Measurements from ENCODE around the gene TENT5A.

DNA sequence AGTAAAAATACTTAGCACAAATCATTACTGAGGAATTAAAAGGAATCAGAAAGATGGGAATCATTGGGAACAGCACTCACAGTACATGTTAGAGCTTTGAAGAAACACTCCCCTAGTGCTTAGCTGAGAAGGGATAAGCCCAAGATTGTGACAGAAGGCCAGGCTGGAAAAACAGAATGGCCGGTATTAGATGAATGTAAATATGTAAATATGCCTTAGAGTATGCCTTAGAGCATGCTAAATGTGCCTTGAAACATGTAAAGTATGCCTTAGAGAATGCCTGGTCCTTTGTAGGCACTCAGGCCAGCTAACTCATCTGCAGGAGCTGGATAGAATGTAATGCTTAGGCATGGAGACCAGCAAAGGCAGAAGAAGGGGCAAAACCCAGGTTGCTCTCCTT is 10.6 kb upstream of the TENT5A start:
- TF ChIP-seq, protein P1, sequence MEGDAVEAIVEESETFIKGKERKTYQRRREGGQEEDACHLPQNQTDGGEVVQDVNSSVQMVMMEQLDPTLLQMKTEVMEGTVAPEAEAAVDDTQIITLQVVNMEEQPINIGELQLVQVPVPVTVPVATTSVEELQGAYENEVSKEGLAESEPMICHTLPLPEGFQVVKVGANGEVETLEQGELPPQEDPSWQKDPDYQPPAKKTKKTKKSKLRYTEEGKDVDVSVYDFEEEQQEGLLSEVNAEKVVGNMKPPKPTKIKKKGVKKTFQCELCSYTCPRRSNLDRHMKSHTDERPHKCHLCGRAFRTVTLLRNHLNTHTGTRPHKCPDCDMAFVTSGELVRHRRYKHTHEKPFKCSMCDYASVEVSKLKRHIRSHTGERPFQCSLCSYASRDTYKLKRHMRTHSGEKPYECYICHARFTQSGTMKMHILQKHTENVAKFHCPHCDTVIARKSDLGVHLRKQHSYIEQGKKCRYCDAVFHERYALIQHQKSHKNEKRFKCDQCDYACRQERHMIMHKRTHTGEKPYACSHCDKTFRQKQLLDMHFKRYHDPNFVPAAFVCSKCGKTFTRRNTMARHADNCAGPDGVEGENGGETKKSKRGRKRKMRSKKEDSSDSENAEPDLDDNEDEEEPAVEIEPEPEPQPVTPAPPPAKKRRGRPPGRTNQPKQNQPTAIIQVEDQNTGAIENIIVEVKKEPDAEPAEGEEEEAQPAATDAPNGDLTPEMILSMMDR (tag by site-specific recombination; IDR thresholded peaks at IDR 0.05) = no peak
- TF ChIP-seq TCF7L2 (IDR thresholded peaks at IDR 0.05; ENCODE audit: borderline replicate concordance, low read depth, low read length) = no peak
- no peak for TF ChIP-seq GLI4 (tag by site-specific recombination; IDR thresholded peaks at IDR 0.05)
- no peak for TF ChIP-seq ZNF140 (tag by site-specific recombination; IDR thresholded peaks at IDR 0.05)
- TF ChIP-seq ZNF350 (tag by site-specific recombination; IDR thresholded peaks at IDR 0.05) = no peak
- TF ChIP-seq ZEB2 (tag by site-specific recombination; IDR thresholded peaks at IDR 0.05) = no peak
- TF ChIP-seq, protein P2, sequence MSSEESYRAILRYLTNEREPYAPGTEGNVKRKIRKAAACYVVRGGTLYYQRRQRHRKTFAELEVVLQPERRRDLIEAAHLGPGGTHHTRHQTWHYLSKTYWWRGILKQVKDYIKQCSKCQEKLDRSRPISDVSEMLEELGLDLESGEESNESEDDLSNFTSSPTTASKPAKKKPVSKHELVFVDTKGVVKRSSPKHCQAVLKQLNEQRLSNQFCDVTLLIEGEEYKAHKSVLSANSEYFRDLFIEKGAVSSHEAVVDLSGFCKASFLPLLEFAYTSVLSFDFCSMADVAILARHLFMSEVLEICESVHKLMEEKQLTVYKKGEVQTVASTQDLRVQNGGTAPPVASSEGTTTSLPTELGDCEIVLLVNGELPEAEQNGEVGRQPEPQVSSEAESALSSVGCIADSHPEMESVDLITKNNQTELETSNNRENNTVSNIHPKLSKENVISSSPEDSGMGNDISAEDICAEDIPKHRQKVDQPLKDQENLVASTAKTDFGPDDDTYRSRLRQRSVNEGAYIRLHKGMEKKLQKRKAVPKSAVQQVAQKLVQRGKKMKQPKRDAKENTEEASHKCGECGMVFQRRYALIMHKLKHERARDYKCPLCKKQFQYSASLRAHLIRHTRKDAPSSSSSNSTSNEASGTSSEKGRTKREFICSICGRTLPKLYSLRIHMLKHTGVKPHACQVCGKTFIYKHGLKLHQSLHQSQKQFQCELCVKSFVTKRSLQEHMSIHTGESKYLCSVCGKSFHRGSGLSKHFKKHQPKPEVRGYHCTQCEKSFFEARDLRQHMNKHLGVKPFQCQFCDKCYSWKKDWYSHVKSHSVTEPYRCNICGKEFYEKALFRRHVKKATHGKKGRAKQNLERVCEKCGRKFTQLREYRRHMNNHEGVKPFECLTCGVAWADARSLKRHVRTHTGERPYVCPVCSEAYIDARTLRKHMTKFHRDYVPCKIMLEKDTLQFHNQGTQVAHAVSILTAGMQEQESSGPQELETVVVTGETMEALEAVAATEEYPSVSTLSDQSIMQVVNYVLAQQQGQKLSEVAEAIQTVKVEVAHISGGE (tag by site-specific recombination; conservative IDR thresholded peaks at IDR 0.05; ENCODE audit: low read depth) = no peak
- TF ChIP-seq ZNF530 (tag by site-specific recombination; IDR thresholded peaks at IDR 0.05; ENCODE audit: low read depth) = no peak
- no peak for TF ChIP-seq ZNF629 (tag by site-specific recombination; IDR thresholded peaks at IDR 0.05)
- TF ChIP-seq ZNF239 (tag by site-specific recombination; IDR thresholded peaks at IDR 0.05) = no peak
